ENCODE measurements around the gene CISH.
A peak's percentile ranks its signal among the peaks of the same experiment; 100 is the strongest.

CISH gene

GRCh38 chr3:50637011-50637410, 25.4 kb upstream of the CISH start:
- DNase-seq (ENCODE audit: low read depth), result no peak

- no peak for DNase-seq (ENCODE audit: low read depth)
These were observed 23.5 kb upstream of the CISH start for GRCh38 chr3:50635066-50635465.

GRCh38 chr3:50633230-50633790, 21.7 kb upstream of the CISH start:
- DNase-seq (ENCODE audit: low read depth), result no peak

- no peak for DNase-seq (ENCODE audit: low read depth)
These were observed 20.9 kb upstream of the CISH start for GRCh38 chr3:50632450-50632849.

GRCh38 chr3:50630877-50631276, 19.3 kb upstream of the CISH start:
- DNase-seq (ENCODE audit: low read depth), result no peak

GRCh38 chr3:50630394-50630793, 18.8 kb upstream of the CISH start:
- no peak for DNase-seq (ENCODE audit: low read depth)

GRCh38 chr3:50628601-50629000, 17.0 kb upstream of the CISH start:
- DNase-seq (ENCODE audit: low read depth), result no peak

GRCh38 chr3:50627407-50628051, 16.0 kb upstream of the CISH start:
- DNase-seq (ENCODE audit: low read depth), result no peak

GRCh38 chr3:50626401-50626800, 14.8 kb upstream of the CISH start:
- DNase-seq (ENCODE audit: low read depth), result no peak

GRCh38 chr3:50625231-50626182, 13.9 kb upstream of the CISH start:
- DNase-seq (ENCODE audit: low read depth), result no peak

GRCh38 chr3:50624634-50625033, 13.1 kb upstream of the CISH start:
- no peak for DNase-seq (ENCODE audit: low read depth)

GRCh38 chr3:50623840-50624474, 12.4 kb upstream of the CISH start:
- DNase-seq (ENCODE audit: low read depth), result peak; percentile 55

GRCh38 chr3:50622881-50623280, 11.3 kb upstream of the CISH start:
- no peak for DNase-seq (ENCODE audit: low read depth)

GRCh38 chr3:50620820-50621219, 9.2 kb upstream of the CISH start:
- DNase-seq (ENCODE audit: low read depth), result no peak

GRCh38 chr3:50620420-50620819, 8.8 kb upstream of the CISH start:
- DNase-seq (ENCODE audit: low read depth), result no peak

GRCh38 chr3:50617911-50618481, 6.4 kb upstream of the CISH start:
- DNase-seq (ENCODE audit: low read depth), result peak; percentile 18

- peak; percentile 16 for DNase-seq (ENCODE audit: low read depth)
These were observed 5.7 kb upstream of the CISH start, which contains the start of gene MAPKAPK3 for GRCh38 chr3:50617096-50617791. MAPKAPK3 (plus strand) TSS chr3:50617151; CDS start chr3:50617566, 415 bp downstream.

- peak; percentile 95 for DNase-seq (ENCODE audit: low read depth)
These were observed 5.2 kb upstream of the CISH start for GRCh38 chr3:50616770-50617095.

- DNase-seq (ENCODE audit: low read depth), result peak; percentile 79
These were observed 4.6 kb upstream of the CISH start for GRCh38 chr3:50616003-50616769.

GRCh38 chr3:50615190-50615589, 3.6 kb upstream of the CISH start:
- DNase-seq (ENCODE audit: low read depth), result no peak
